GM21423 (cell line): Measurements from ENCODE around the gene PAPPA2.

Experiments used
- ATAC-seq: cut with Tn5 transposase; IDR thresholded peaks from one replicate; pipeline ENCODE4 v1.9.1; 2021; ENCODE audit warnings: mild to moderate bottlenecking, moderate library complexity; ENCODE audit not compliant: unreplicated experiment

Gene PAPPA2

DNA sequence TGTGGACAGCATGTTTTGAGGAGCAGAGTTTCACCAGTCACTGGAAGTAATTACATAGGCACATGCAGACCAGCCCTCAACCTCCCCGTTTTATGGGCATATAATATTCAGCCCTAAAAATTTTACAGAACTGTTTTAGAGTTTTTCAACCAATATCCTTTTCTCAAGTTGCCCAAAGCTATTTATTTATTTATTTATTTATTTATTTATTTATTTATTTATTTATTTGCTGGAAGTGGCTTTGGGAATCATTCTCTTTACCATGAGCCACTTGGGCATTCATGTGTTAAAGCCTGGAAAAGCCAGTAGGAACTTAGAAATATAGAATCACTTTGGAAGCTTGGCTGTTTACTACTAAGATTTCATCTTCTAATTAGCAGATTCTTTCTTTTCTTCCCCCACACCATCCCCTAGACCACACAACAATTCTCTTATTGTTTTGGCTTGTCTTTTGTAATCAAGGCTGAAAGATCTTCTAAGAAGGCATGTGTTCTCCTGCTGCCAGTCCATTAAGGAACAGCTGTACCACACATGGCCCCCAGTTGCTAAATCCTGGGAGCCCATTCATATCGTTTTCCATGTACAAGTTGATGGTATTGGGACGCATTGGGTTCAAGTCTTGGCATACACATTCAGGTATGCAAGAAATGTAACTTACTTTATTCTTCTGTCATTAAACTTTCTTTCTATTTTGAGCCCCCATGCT, 220.0 kb downstream of the PAPPA2 start:
- ATAC-seq = no peak

DNA sequence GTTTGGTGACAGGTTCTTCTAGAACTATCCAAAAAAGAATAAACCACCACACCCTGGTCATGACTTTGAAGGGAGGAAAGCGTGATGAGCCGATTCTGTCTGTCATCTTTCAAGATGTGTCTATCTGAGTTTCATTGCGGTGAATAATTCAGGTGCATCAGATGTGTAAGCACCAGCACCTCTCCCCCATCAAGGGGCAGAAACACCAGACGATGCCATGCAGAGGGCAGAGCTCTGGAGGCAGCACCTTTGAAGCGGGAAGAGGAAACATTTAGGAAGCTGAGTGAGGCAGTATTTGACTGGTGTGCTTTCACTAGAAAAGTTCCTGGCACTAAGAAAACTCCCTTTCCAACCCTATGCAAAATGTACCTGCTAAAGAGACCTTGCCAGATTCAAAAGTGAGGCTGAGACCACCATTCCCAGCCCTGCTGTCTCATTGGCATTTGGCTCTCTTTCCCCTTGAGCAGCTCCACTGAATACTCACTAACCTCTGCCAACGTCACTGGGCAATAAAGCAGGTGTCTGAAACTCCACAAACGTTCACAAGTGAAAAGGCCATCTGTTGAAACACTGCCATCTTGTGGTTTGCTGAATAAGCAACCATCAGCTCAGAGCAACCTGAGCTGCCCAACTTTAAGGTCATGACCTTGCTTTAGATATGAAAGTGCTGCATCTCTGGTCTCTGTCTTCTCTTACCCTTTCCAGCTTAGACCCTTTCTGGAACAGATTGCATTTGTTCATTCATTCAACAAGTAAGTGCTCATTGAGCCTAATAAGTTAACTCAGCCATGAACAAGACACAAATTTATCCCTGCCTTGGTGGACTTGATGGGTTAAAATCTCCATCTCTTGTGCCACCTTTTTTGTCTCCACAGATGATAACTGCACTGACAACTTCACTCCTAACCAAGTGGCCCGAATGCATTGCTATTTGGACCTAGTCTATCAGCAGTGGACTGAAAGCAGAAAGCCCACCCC, 228.6 kb downstream of the PAPPA2 start:
- peak; percentile 94 for ATAC-seq

DNA sequence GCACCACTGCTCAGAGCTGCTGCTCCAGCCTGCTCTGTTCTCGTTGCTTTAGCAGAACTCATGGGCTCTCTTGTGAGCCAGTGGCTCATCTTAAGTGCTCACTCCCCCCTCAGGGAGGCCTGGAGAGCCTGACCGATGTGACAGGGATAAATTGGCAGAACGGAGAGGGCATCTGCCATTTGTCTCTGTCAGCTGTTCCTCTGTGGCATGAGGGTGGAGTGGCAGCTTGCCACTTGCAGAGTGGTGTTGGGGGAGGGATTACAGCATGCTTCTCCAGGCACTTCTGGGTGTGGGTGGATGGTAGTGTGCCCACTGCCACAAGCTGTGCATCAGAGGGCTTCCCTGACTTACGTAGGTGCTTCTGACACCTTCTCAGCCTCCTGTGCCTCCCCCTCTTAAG, 229.5 kb downstream of the PAPPA2 start:
- no peak for ATAC-seq

DNA sequence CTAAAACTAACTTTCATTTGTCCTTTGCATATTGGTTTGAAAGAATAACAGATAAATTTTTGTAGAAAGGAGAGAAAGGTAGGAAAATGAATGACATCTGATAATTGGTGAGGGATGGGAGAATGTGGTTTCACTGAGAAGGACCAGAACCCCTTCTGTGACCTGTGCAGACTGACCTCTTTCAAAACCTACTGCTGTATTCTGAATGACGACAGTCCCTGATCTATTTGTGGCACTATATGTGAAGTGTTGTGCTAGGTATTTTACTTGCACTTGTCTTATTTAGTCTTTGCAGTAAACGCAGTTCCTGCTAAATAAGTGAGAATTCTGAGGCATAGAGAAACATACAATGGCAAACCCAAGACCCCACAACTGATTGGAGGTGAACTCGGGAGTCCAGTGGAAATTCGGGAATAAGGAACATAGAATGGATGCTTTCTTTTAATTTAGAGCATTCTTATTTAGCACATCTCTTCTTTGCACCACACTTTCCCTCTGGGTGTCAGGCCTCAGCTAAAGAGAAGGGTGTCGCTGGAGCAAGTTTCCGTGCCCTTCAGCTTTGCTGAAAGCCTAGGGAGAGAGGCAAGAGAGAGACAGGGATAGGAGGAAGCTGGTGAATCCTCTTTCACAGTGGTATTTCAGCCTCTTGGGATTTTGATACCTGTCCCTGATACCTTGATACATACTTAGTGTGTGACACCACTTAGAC, 230.2 kb downstream of the PAPPA2 start:
- no peak for ATAC-seq

DNA sequence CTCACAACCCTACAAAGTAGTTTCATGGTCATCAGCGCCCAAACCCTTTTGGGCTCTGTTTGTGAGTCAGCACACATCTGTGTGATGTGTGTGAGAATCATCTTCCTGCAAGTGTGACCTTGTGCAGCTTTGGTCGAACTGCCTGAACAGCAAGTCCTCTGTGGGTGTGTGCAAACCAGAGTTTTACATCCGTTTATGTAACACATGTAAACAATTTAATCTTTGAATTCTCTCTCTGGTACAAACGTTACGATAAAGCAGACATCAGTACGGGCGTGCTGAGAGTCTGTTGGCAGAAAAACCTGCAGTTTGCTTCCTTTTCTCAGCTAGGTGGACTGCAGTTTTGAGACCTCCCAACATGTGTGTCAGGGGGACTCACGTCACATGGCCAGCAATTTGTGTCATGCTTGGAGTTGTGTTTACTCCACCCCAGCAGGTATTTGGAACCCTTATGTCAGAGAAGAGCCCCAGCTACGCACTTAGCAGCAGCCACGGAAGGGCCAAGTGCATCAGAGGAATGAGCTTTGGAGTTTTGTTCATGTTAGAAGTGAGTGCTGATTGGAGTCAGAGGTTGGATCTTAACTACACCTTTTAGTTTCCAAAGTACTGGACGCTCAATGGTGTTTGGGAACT, 230.8 kb downstream of the PAPPA2 start:
- no peak for ATAC-seq

DNA sequence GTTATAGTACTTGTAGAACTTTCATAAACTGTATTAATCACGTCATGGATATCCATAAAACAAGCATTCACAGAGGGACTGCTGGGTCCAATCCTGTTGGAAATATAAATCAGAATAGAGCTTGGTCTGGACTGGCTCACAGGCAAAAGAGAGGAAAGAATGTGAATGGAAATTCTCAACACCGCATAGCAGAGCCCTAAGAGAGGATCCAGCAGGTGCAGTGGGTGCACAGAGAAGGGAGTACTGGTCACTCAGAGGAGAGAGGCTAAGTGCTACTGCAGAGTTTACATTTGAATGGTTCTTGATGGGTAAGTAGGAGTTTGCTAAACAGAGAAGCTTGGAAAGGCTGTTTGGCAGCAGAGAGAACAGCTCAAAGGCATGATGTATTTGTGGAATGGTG, 231.7 kb downstream of the PAPPA2 start:
- no peak for ATAC-seq

DNA sequence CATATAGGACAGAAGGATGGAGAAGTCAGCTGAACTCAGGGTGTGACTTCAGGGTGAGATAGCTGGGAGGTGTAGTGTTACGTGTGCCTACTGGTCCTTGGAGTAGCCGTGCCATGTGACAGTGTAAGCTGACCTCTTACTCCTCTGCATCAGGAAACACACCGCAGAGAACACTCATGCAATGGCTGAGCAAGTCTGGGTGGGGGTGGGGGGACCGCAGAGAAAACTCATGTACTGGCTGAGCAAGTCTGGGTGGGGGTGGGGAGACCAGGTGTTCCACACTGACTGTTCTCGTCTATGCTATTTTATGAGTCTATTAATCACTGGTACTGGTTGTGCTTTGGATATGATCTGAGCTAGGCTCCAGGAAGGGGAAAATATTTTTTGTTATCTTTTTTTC, 233.1 kb downstream of the PAPPA2 start:
- no peak for ATAC-seq

DNA sequence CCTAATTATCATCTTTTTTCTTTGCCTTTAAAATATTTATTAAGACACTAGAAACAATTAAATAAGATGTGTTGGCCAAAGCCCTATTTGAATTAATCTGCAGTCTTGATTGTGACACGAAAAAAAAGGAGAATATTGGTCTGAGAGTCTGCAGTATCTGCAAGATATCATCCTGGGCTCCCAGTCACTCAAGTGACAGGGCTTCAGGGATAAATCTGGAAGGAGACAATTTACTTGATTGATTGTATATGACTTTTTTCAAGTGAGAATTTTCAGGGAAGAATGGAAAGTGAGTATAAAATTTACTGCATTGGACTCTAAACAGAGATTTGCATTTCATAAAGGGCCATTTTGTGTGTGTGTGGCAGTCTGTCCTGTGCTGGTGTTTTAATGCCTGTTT, 233.7 kb downstream of the PAPPA2 start:
- ATAC-seq = no peak

DNA sequence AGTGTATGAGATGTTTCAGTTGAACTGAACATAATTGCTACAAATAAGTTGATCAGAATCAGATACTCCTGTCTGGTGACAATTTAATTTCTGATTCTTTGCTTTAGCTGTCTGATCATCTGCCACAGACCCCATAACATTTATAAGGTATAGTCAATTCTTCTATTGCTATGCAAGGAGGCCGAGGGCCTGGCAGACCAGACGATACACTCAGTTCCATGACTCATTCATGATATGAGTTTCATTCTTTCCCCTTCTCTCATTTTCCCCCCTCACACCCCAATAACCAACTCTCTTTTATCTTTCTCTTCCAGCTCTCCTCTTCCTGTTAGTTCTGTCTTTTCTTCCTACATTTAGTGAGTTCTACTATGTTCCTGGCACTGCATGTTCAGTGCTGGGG, 236.8 kb downstream of the PAPPA2 start:
- ATAC-seq = no peak

DNA sequence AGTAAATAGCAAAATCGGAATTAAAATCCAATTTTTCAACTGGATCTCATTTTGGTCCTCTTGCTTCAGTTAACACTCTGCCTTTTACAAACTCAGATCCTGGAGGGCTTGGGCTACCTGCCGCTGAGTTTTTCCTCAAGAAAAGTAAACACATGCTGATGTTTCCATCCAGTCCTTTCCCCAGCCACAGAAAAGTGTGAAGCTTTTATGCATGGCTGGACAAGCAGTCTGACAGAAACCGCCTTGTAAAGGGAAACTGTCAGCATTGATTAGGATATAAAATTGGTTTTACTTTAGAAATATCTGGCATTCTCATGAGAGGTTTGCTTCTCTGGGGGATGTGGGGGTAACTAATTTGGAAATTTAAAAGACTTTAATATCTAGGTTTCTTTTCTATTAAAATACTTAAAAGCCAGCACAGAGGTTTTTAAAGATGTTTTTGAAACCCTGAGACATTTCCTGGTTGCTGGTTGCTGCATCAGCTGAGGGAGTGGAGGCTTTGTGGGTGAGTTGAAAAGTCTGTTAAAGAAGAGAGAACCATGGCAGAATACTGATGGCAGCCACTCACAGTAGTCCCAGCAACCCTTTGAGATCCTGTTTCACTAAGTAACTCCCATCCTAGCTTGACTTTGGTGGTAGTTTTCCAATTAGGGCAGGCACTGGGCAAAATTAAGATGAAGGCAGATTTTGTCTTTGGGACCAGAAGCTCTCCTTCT, 238.3 kb downstream of the PAPPA2 start:
- no peak for ATAC-seq

DNA sequence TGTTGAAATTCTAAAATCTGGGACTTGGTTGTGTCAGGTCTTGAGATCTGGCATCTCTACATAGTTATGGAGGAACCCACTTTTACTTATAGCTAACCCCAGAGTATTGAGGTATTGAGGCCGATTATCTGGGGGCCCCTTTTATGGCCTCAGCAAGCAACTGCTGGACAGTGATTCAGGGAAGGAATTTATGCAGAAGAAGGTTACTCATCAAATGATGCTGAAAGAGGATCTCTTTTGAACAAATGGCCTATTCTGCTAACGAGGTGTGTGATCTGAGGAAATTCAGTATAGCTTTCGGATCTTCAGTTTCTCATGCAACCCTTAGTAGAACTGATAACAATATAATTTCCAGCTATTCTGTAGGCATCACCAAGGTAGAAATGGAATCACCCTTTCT, 239.9 kb downstream of the PAPPA2 start:
- no peak for ATAC-seq

DNA sequence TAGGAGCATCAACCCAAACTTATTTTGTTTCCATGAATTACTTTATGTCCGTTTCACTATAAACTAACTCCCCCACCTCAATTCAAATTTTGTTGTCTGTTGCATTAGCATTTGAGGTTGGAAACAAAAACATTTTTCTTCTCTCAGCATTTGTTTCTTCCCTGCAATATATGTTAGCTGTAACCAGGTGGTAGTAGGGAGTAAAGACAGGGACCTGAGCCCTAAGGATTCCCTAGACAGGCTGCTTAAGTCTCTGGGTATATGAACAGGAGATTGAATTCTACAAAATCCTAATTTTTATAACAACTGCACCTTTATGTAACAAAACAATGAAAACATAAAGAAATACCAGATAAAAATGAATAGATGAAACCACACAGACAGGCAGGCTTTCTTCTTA, 242.6 kb downstream of the PAPPA2 start:
- ATAC-seq = no peak

DNA sequence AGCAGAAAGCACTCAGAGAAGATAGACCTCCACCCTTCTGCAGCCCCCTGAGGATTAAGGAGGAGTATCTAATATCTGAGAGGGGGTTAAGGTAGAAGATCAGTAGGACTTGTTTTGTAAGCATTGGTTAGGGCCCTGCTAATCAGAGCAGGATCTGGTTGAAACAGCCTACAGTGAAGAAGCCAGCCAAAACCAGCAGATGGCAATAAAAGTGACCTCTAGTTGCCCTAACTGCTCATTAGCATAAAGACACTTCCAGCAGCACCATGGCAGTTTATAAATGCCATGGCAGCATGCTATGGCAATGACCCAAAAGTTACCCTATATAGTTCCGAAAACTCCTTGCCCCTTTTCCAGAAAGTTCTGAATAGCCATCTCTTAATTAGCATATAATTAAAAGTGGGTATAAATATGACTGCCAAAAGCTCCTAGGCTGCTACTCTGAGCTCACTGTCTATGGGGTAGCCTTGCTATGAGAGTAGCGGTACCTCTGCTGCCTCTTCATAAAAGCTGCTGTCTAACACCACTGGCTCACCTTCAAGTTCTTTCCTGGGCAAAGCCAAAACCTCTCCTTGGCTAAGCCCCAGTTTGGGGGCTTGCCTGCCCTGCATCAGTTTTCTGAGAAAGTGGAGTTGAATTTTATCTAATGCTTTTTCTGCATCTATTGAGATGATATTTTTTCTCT, 254.2 kb downstream of the PAPPA2 start:
- ATAC-seq = no peak

DNA sequence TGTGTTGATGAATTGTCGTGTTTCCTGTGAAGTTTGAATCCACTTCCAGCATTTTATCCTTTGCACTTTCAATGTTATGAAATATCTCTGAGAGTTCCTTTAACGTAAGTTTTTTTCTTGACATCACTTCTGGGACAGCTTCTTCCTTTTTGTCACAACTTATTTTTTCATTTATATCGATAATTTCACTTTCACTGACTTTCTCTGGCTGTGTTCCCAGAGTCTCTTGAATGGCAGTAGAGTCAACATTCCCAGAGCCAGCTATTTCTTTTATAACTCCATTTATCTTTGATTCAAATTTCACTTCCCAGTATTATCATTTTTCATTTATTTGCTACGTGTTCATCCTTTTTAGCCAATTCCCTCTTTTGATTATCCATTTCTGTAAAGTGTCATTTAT, 256.5 kb downstream of the PAPPA2 start:
- ATAC-seq = no peak

DNA sequence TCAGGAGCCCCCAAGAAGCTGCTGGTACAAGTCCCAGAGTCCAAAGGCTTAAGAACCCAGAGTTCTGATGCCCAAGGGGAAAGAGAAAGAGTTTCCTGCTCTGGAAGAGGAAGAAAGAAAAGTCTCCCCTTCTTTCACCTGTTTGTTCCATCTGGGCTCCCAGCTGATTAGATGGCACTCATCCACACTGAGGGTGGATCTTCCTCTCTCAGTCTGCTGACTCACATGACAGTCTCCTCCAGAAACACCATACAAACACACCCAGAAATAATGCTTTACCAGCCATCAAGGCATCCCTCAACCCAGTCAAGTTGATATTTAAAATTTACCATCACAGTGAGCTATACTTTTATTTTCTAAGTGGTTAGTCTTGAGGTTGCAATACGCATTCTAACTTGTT, 257.9 kb downstream of the PAPPA2 start:
- no peak for ATAC-seq

DNA sequence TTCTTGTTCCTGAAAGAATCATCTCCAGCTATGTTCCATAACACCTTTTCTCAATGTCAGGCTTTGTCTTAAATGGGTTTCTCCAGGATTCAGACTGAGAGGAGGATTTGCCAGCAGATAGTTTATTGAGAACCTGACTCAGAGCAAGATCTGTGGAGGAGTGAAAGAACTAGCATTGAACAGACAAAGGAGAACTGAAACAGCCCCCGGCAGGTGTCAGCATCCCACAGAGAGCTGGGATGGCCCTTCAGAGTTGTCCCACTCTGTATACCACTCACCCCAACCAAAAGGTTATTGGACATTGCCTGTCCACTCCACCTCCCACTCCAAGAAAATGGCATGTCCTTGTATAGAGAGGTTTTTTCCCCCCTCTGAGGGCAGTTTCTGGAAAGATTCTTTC, 270.7 kb downstream of the PAPPA2 start:
- ATAC-seq = no peak

DNA sequence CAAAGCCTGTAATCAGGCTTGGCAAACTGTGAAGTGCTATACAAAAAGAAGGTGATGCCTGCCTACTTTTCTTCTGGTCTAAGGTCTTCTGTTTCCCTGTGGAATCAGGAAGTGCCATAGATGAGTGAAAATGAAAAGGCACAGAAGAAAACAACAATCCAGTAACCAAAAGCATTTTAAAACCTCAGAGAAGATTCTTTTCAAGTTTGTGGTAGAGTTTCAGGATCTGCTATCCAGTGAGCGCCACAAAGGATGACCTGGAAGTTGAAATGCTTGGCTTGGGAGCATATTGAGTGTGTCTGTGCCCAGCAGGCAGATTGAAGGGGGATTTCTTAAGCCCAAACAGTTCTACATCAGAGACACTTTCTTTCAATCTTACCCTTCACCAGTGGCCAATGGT, 272.2 kb downstream of the PAPPA2 start:
- ATAC-seq = no peak

DNA sequence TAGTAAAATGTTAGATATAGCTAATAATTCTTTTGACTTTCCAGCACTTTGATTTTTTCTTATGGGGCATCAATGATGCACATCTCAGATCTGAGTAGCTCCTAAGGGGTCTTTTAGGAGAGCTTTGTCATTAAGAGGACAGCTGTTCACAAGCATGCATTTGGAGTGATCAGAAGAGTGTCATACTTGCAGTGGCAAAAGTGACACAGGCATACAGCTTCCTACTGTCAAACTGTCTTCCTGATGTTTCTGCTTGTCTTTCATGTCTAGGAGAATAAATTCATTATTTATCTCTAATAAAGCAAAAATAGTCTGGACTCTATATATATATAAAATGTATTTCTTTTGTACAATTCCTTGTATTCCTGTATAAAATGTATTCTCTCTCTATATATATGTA, 273.0 kb downstream of the PAPPA2 start:
- ATAC-seq = no peak

DNA sequence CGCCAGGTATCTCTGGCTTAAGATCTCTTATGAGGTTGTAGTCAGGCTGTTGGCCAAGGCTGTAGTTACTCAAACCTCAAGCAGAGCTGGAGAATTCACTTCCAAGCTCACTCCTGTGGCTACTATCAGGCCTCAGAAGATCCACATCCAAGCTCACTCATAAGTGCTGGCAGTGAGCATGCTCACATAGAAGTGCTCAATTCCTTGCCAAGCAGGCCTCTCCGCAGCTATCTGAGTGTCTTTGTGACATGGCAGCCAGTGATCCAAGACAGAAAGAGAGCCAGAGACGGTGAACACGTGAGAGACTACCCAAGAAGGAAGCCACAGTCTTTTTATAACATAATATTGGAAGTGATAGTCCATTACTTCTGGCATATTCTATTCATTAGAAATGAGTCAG, 278.2 kb downstream of the PAPPA2 start:
- ATAC-seq = no peak

DNA sequence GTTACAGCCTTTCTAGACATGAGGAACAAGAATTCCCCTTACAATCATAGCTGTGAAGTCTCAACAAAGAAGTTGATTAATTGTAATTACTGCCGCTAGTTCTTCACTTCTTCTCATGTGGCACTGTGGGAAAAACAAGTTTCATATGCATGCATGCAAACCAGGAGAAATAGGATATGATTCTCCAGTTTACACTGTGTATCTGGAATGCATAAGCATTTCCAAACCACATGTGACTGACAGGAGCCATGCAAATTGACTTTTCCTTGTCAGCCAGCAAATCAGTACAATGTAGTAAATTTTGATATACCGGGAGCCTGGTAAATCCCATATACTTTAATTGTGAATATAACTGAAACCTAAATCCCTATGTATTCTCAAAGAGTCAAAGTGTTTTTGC, 279.3 kb downstream of the PAPPA2 start:
- no peak for ATAC-seq
